Activated T-helper 1 cell treated with anti-CD3 and anti-CD28 coated beads, Interleukin-12 subunit alpha, Interleukin-12 subunit beta, Interleukin-2, Interleukin-4 antibody, amounts not matched to agents 30 ng/mL and 10 ng/mL and 1 ng/mL, durations not matched to agents 14 hours and 24 hours and 36 hours (primary cell): ENCODE results near the gene C10orf67. TPM values are rescaled to one million over a fixed set of nuclear protein-coding genes. Genes with fewer than 3 reads are reported as not detected.
"Not testable (repeated sequence)": the region's sequence is repeated elsewhere in the genome, so short reads cannot be mapped to it uniquely, and the experiment has no call there.

Experiments used
- DNase-seq: peaks from one replicate; pipeline ENCODE4 v3.0.0; 2021; ENCODE audit warnings: low spot score
- H3K27ac Mint-ChIP-seq: one replicate; pipeline ENCODE4 v1.8.0; 2021; ENCODE audit warnings: mild to moderate bottlenecking, mixed read lengths
- H3K27me3 Mint-ChIP-seq: one replicate; pipeline ENCODE4 v1.8.0; 2022; ENCODE audit warnings: mild to moderate bottlenecking, moderate library complexity, mixed read lengths; ENCODE audit not compliant: insufficient read depth
- H3K36me3 Mint-ChIP-seq: one replicate; pipeline ENCODE4 v1.8.0; 2021; ENCODE audit warnings: low read depth, mixed read lengths
- H3K4me1 Mint-ChIP-seq: one replicate; pipeline ENCODE4 v1.8.0; 2021; ENCODE audit warnings: low read depth, mixed read lengths
- H3K4me3 Mint-ChIP-seq: one replicate; pipeline ENCODE4 v1.8.0; 2021; ENCODE audit warnings: mild to moderate bottlenecking, moderate library complexity, mixed read lengths
- H3K9me3 Mint-ChIP-seq: one replicate; pipeline ENCODE4 v1.8.0; 2021; ENCODE audit warnings: mixed read lengths
- intact Hi-C: fragments of 100-400 bp; cut with micrococcal nuclease; formaldehyde crosslinking; loops from one replicate; pipeline ENCODE4 v1.15.1; 2024
- total RNA-seq: library from RNA; stranded (reverse); gene quantifications from 2 replicates; pipeline ENCODE4 v1.2.3, GENCODE V29; 2022

C10orf67 gene
- total RNA-seq, 1 donor from 2014 or later: 0.18 TPM

DNA sequence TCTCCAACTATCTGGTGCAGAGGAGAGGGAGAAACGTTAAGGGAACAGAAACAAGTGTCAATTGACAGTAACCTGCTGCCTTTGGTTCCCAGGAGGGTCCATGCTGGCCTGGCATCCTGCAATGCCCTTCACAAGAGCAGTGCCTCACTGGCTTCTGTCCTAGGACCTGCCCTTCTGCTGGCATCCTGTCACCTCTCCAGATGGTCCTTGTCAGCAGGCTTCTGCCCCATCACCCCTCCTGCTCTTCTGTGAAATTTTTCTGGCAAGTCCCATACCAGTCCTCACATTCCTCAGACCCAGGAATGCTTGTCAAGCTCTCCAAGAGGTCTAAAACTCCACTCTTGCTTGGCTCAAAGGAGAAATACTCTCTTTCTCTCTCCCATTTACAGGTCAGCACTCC, 34.2 kb downstream of the C10orf67 start:
- Mint-ChIP-seq H3K27ac (no peak overlapping the region), H3K27me3 (peaks cover 3% of the 10 kb centered on the region), H3K4me1 (peaks cover 5% of the 10 kb centered on the region), H3K4me3 (no peak overlapping the region), H3K36me3 (no peaks in the 10 kb centered on the region), H3K9me3 (no peaks in the 10 kb centered on the region)
- no peak for DNase-seq
- intact Hi-C loops: loop anchor here (5.0 kb wide), 1 partner anchor 887 kb away; no protein-coding TSS in a partner anchor

DNA sequence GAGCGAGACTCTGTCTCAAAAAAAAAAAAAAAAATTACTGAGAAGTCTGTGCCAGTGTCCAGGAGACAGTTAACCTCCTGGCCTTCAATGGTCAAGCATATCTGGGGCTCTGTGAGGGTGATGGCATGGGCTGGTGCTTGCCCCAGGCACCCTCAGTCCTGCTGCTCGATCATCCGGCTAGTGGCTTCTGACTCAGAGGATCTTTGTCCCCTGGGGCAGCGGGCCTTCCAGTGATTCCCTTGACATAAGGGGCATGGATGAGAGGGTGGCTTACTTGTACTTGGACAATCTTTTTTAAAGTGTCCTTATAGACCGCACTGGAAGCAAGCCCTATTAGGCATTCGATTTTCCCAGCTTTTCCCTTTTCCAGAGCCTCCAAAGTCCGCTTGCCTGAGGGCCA, 44.6 kb downstream of the C10orf67 start:
- H3K27me3 Mint-ChIP-seq, intact Hi-C loops, DNase-seq, H3K27ac Mint-ChIP-seq, H3K4me1 Mint-ChIP-seq, H3K9me3 Mint-ChIP-seq, H3K36me3 Mint-ChIP-seq, H3K4me3 Mint-ChIP-seq: not testable (repeated sequence)

DNA sequence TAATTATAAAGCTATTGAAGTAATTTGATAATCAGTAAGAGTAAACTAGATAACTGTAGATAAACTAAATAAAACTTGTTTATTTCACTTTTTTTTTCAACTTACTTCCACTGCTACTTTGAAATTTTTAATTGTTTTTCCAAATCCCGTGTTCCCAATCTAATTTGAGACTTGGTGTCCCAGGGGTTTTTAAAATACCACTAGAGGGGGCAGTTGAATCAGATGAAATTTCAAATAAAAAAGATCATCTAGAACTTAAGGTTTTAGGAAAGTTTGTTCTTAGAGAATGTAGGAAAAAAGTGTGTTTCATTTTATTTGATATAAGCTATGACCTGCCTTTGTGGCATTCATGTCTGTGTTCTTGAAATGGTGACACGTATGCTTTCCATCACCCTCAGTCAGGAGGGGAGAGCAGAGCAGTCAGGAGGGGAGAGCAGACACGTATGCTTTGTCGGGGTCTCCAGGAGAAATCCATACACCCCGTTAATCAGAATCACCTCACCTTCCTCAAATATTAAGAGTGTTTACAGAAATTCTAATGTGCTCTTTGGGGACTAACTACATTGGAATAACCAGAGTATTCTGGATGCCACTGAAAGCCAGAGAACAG, 49.9 kb downstream of the C10orf67 start:
- DNase-seq: no peak

DNA sequence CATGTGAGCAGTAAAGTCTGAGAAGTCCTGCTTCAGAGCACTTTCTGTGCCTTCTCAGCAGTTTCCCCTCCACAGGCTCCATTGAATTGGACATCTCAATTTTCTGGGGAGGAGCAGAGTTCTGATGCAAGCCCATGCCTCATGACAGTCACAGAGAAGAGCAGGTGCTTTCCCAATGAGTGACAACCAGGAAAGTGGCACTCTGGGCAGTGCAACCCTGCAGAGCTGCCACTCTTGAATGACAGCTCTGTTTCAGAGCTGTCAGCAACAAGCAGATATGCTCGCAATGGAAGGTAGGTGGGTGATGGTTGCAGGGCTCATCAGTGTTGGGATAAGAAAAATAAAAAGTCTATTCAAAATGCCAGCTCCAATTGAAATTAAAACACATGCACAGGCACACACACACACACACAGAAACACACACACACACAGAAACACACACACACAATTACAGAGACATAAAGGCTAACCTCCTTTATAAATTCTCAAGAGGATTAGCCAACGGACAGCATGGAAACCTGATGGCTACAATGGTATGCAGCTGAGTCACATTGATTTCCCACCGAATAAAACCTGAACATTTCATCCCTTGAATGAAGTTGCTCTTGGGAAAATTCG, 50.5 kb downstream of the C10orf67 start:
- Mint-ChIP-seq H3K36me3 (no peaks in the 10 kb centered on the region), H3K27ac (no peak overlapping the region), H3K4me3 (no peak overlapping the region), H3K9me3 (no peaks in the 10 kb centered on the region), H3K27me3 (peaks cover 13% of the 10 kb centered on the region), H3K4me1 (no peaks in the 10 kb centered on the region)
- DNase-seq: no peak
- intact Hi-C loops: loop anchor here (2.0 kb wide), 2 partner anchors 135 to 211 kb away; no protein-coding TSS in a partner anchor

More for the DNA sequence above, 49.9 kb downstream of the C10orf67 start:
- no peaks in the 10 kb centered on the region for H3K4me1 Mint-ChIP-seq
- H3K36me3 Mint-ChIP-seq: no peaks in the 10 kb centered on the region
- peaks cover 13% of the 10 kb centered on the region for H3K27me3 Mint-ChIP-seq
- intact Hi-C loops: no loop called here
- no peak overlapping the region for H3K4me3 Mint-ChIP-seq
- H3K27ac Mint-ChIP-seq: no peak overlapping the region
- H3K9me3 Mint-ChIP-seq: no peaks in the 10 kb centered on the region

DNA sequence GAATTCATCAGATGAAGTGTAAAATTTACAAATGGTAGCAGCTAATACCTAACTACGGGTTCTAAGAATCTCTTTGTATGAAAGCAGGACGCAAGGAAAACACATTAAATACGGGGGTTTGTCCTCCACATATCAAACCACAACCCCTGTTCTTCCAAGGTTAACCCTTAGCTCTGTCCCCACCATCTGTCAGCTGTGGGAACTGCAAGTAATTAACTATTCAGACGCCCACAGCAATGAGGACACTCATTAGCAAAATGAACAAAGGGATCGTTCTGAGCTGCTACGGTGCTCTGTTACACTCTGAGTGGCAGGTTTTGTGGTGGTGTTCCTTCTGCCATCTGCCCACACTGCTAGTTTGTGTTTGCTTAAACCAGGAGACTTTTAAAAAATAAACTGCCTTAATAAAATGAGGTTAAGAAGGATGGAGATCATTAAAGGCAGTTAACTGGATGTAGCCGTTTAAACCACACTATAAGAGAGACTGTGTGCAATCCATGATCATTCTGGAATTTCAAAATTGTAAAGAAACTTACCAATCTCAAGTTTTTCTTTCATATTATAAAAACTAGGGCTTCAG, 51.4 kb downstream of the C10orf67 start:
- intact Hi-C loops: loop anchor here (2.0 kb wide), 2 partner anchors 134 to 210 kb away; no protein-coding TSS in a partner anchor
- peaks cover 13% of the 10 kb centered on the region for H3K27me3 Mint-ChIP-seq
- no peaks in the 10 kb centered on the region for H3K4me1 Mint-ChIP-seq
- no peaks in the 10 kb centered on the region for H3K36me3 Mint-ChIP-seq
- no peak overlapping the region for H3K4me3 Mint-ChIP-seq
- DNase-seq: no peak
- H3K27ac Mint-ChIP-seq: no peak overlapping the region
- H3K9me3 Mint-ChIP-seq: no peaks in the 10 kb centered on the region

DNA sequence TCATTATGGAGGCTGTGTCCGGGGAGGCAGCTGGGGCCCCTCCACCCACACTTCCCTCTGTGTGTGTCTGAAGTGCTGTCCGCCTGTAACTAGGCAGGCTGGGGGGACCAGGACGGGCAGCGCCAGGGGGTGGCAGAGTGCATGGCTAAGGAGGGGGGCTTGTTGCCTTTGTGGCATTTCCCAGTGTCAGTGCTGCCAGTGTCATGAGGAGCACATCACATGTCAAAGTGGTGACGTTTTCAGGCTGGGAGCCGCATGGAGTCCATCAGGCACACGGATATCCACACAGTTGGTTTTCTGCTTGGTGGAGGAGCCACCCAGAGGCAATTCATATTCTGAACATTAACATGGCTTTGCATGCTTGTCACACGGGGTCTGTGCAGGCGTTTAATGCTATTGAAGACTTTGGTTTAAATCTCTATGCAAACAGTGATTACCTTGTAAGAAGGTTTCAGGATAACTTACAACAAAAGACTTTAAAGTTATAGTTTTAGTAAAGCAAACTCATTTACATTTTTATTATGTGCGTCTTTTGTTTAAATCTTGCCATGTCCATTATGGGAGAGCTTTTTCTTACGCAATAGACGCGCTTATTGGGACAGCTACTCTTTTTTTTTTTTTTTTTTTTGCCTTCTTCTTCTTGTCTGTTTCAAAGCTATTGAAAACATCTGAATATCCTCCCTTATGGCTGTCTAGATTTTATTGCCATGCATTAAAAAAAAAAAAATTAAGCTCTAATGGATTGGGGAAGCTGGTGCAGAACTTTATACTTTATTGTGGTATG, 52.9 kb downstream of the C10orf67 start:
- H3K27me3 Mint-ChIP-seq: peaks cover 13% of the 10 kb centered on the region
- intact Hi-C loops: loop anchor here (2.0 kb wide), 2 partner anchors 133 to 209 kb away; no protein-coding TSS in a partner anchor
- H3K27ac Mint-ChIP-seq: no peak overlapping the region
- DNase-seq: no peak
- H3K4me3 Mint-ChIP-seq: no peak overlapping the region
- H3K4me1 Mint-ChIP-seq: no peaks in the 10 kb centered on the region
- H3K36me3 Mint-ChIP-seq: no peaks in the 10 kb centered on the region
- H3K9me3 Mint-ChIP-seq: no peaks in the 10 kb centered on the region

DNA sequence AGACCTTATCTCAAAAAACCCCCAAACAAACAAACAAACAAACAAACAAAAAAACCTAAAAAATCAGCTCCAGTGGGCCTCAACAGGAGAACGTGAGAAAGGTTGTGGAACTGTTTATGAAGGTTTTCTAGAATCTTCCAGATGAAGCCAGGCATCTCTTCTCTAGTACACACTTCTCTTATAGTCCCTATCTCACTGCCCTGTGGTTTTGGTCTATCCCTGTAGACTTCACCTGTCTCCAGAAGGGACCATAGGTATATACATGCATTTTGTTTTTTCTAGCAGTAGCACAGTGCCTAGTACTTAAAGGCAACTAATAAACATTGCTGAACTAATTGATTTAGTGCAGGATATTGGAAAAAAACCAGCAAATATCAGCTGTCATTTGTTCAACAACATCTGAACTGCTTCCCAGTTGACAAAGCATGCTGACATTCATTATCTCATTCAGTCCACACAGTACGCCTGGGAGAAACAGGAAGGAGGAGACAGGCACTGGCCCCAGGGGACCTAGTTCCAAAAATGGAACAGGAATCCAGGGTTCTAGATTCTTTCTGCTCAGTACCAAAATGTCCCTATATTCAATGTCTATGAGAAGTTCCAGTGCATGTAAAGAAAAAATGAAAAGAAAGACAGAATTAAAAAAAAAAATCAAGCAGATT, 59.8 kb downstream of the C10orf67 start:
- H3K9me3 Mint-ChIP-seq: no peaks in the 10 kb centered on the region
- H3K4me3 Mint-ChIP-seq: no peak overlapping the region
- intact Hi-C loops: no loop called here
- H3K27me3 Mint-ChIP-seq: peaks cover 2% of the 10 kb centered on the region
- H3K36me3 Mint-ChIP-seq: no peaks in the 10 kb centered on the region
- no peak for DNase-seq
- H3K4me1 Mint-ChIP-seq: no peaks in the 10 kb centered on the region
- H3K27ac Mint-ChIP-seq: no peak overlapping the region

DNA sequence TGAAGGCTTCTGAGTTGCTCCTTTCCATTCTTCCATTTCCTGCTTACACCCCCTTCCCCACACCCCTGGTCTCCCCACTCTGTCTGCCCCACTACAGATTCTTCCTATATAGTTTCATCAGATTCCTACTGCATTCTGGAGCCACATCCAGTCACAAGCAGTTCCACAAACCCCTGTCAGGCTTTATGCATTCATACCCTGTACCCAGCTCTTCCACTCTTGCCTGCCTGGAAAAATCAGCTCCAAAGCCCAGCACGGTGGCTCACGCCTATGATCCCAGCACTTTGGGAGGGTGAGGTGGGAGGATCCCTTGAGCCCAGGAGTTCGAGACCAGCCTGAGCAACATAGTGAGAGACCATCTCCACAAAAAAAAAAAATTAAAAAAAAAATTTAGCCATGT, 60.4 kb downstream of the C10orf67 start:
- Mint-ChIP-seq H3K4me1 (no peaks in the 10 kb centered on the region), H3K9me3 (no peaks in the 10 kb centered on the region), H3K27me3 (peaks cover 5% of the 10 kb centered on the region), H3K36me3 (no peaks in the 10 kb centered on the region), H3K4me3 (no peak overlapping the region), H3K27ac (no peak overlapping the region)
- DNase-seq: no peak
- intact Hi-C loops: no loop called here

DNA sequence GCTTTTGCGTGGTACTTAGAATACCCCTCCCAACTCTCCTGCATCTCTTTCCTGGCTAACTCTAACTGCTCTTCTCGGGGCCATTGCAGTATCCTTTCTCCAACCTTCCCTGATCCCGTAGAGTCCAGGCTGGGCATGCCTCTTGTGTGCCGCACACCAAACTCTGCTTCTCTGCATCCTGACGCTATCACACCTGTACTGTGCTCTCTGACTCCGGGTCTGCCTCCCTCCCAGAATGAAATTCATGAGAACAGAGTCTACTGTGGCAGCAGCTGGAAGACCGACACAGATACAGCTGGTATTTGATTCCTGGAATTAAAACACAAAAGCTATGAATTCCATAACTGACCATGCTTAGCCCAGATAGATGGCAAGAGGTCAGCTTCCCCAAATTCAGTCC, 60.9 kb downstream of the C10orf67 start:
- Mint-ChIP-seq H3K4me3 (no peak overlapping the region), H3K4me1 (no peaks in the 10 kb centered on the region), H3K27me3 (peaks cover 6% of the 10 kb centered on the region), H3K36me3 (no peaks in the 10 kb centered on the region), H3K27ac (no peak overlapping the region), H3K9me3 (no peaks in the 10 kb centered on the region)
- intact Hi-C loops: no loop called here
- DNase-seq: no peak

DNA sequence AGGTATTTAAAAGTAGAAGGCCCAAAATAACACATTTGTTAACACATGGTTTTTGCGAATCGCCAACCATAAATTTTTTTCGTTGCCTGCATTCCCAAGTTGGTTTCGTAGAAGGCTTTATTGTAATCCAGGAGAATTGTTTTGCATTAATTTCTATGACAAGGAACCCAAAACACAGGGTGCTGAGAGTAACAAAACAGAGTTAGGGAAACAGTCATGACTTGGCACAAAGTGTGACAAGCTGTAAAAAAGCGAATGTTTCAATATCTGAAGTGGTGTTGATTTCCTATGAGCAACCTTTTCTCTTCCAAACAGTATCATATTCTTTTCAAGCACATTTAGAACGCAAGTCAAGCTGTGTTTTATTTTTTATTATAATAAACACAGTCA, 63.6 kb downstream of the C10orf67 start:
- Mint-ChIP-seq H3K27me3 (peaks cover 9% of the 10 kb centered on the region), H3K4me3 (no peak overlapping the region), H3K27ac (no peak overlapping the region), H3K4me1 (no peaks in the 10 kb centered on the region), H3K9me3 (no peaks in the 10 kb centered on the region), H3K36me3 (no peaks in the 10 kb centered on the region)
- DNase-seq: no peak
- intact Hi-C loops: no loop called here

DNA sequence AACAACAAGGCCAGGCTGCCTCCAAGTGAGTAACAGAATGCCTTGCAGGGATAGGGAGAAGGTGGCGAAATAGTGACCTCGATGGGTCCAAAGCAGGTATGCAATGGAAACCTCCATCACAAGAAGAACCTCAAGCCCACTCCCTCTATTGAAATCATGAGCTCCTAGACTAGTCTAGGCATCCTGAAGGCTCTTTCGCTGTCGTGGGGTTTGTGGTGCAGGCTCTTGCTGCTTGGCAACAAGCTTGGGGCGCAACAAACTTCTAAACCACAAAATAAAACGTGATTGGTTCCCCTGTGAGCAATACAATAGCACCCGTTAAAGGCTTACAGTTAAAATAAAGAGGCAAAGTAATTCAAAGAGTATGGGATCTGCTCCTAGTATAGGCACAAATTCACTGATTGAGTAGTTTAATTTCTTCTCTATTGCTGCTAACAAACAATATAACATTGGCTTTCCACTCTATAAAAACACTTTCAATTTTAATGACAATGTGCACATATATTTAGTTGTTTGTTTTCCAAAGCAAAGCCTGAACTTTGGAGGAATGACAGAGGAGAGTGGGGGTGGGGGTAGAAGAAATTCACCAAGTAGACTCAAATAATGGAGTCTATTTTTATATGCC, 64.1 kb downstream of the C10orf67 start:
- no peak for DNase-seq
- no peak overlapping the region for H3K27ac Mint-ChIP-seq
- H3K4me1 Mint-ChIP-seq: no peaks in the 10 kb centered on the region

DNA sequence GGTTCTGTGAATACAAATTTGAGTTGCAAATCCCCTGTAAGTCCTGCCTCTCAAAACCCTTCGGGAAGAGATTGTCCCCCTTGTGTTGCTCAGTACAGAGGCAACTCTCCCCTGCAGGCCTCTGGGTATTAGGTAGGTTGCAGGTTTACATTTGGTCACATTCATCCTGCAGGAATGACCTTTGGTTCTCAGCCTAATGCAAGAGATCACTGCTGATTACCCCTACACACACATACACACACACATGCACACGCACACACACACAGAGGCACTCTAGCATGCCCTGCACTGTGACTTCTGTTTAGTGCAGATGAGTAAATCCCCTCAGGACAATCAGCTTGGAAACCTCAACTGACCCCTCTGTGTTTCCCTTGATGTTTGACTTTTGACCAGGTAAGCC, 69.2 kb downstream of the C10orf67 start:
- intact Hi-C loops: no loop called here
- peaks cover 8% of the 10 kb centered on the region for H3K9me3 Mint-ChIP-seq
- H3K4me1 Mint-ChIP-seq: no peaks in the 10 kb centered on the region
- H3K27me3 Mint-ChIP-seq: peaks cover 8% of the 10 kb centered on the region
- H3K27ac Mint-ChIP-seq: no peak overlapping the region
- H3K36me3 Mint-ChIP-seq: no peaks in the 10 kb centered on the region
- no peak for DNase-seq
- no peak overlapping the region for H3K4me3 Mint-ChIP-seq

More for the DNA sequence above, 64.1 kb downstream of the C10orf67 start:
- peaks cover 9% of the 10 kb centered on the region for H3K27me3 Mint-ChIP-seq
- no peak overlapping the region for H3K4me3 Mint-ChIP-seq
- no peaks in the 10 kb centered on the region for H3K36me3 Mint-ChIP-seq
- intact Hi-C loops: no loop called here
- no peaks in the 10 kb centered on the region for H3K9me3 Mint-ChIP-seq
